ENCODE data around the gene MTRFR. TPM values are rescaled to one million over a fixed set of nuclear protein-coding genes. Genes with fewer than 3 reads are reported as not detected.

MTRFR gene
- total RNA-seq, 6 donors from 2014 or later, result 9.4 to 27.4 (median 13.6) TPM

DNA sequence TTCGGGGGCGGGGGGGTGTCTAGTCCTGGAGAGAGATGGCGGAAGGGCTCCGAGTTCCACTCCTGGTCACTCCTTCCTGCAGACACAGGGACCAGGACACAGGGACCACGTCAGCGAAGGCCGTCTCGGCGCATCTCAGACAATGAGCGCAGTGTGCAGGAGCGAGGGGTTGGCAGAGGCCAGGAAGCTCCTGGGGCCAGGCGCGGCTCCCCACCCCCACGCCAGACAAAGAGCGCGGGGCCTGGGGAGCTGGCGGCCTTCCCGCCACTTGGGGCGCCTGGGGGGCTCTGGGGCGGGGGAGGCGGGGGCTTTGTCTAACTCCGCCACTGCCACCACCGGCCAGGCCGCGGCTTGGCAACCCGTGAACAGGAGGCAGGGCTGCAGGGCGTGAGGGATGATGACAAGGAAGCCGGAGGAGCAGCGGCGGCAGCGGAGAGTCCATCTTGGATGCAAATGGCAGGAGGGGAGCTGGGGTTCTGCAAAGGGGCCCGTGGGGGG lies 36.2 kb downstream of the MTRFR start:
- Histone ChIP-seq H3K36me3 (peaks cover 0 to 23% (median 14%) of the 10 kb centered on the region in 4 donors), H3K27me3 (no peaks in the 10 kb centered on the region), H3K9me3 (no peaks in the 10 kb centered on the region), H3K4me3 (peak overlapping the region; percentile 58 to 94 (median 90)), H3K4me1 (peaks cover 33 to 42% (median 36%) of the 10 kb centered on the region in 4 donors), H3K27ac (peak overlapping the region; percentile 66 to 91 (median 86))
- TF ChIP-seq POLR2AphosphoS5 (IDR thresholded peaks at IDR 0.05), result peak; percentile 30 to 36
- no peak for TF ChIP-seq EP300 (IDR thresholded peaks at IDR 0.05)
- peak in 2 of 6 experiments; percentile 18 to 20 for TF ChIP-seq CTCF (IDR thresholded peaks at IDR 0.05)
- no peak for TF ChIP-seq POLR2A (IDR thresholded peaks at IDR 0.05)
- 0 to 6% methylated on average over 7 to 30 of the region's 32 CpGs for WGBS, 2 donors
- DNase-seq (peak; percentile 58 to 90), ATAC-seq (ENCODE audit: low FRiP score in 2 of 2) (peak; percentile 49 to 65)

DNA sequence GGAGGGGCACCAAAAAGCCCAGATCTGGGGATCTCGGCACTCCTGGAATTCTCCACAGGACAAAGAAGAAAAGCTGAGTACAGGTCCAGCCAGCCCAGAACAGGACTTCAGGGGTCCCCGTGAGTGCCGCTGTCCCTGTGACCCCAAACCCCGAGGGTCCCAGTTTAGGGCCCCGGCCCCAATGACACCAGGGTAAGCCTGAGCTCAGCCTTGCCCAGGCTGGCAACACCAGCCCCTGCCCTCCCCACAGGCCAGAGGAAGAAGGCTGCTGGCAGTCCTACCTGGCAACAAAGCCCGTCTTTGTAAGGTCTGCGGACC lies 36.6 kb downstream of the MTRFR start:
- ATAC-seq (ENCODE audit: low FRiP score in 2 of 2) (no peak), DNase-seq (no peak)
- Histone ChIP-seq H3K27ac (peak overlapping the region; percentile 66 to 91 (median 86)), H3K4me1 (peaks cover 33 to 42% (median 36%) of the 10 kb centered on the region in 4 donors), H3K36me3 (peaks cover 0 to 19% (median 10%) of the 10 kb centered on the region in 4 donors), H3K4me3 (peak overlapping the region; percentile 58 to 94 (median 90)), H3K9me3 (no peaks in the 10 kb centered on the region), H3K27me3 (no peaks in the 10 kb centered on the region)
- 4% methylated on average over 3 to 7 of the region's 7 CpGs for WGBS, 2 donors
- TF ChIP-seq POLR2A (IDR thresholded peaks at IDR 0.05) (no peak), POLR2AphosphoS5 (IDR thresholded peaks at IDR 0.05) (no peak), CTCF (IDR thresholded peaks at IDR 0.05) (no peak), EP300 (IDR thresholded peaks at IDR 0.05) (no peak)

GRCh38 chr12:123270214-123271000 lies 37.2 kb downstream of the MTRFR start:
- DNase-seq, result peak; percentile 29 to 89
- TF ChIP-seq POLR2A (IDR thresholded peaks at IDR 0.05), result no peak
- Histone ChIP-seq H3K27ac (peak overlapping the region; percentile 66 to 91 (median 86)), H3K36me3 (peaks cover 0 to 15% (median 7%) of the 10 kb centered on the region in 4 donors), H3K4me3 (peak overlapping the region; percentile 58 to 94 (median 90)), H3K9me3 (no peaks in the 10 kb centered on the region), H3K27me3 (no peaks in the 10 kb centered on the region), H3K4me1 (peaks cover 33 to 42% (median 36%) of the 10 kb centered on the region in 4 donors)
- 0 to 1% methylated on average over 7 to 24 of the region's 51 CpGs for WGBS, 2 donors
- peak in 1 of 2 donors; percentile 18 for ATAC-seq (ENCODE audit: low FRiP score in 2 of 2)

DNA sequence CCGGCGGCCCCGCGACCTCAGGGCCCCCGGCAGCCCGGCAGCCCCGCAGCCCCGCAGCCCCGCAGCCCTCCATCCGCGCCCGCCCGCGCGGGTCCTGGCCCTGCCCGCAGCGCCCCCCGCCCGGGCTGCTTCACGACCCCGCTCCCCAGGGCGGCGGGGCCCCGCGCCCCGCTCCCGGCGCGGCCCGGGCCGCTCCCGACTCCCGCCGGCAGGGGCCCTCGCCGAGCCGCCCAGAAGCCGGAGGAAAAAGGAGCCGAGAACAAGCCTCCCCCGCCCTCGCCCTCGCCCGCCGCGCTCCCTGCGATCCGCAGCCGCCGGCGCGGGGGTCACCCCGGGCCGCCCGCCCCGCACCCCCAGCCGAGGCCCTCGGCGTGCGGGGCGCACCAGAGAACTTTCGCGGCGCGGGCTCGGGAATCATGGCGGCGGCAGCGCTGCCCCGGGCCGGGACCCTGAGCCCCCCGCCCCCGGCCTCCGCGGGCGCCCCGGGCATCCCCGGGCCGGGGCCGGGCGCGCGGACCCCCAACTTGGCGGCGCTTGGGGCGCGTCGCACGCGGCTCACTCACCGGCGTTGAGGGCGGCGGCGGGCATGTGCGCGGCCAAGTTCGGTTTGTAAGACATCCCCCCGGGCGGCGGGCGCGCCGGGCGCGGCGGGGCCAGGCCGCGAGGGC lies 37.9 kb downstream of the MTRFR start:
- TF ChIP-seq POLR2AphosphoS5 (IDR thresholded peaks at IDR 0.05) (no peak), CTCF (IDR thresholded peaks at IDR 0.05) (peak; percentile 82 to 89 (median 86)), EP300 (IDR thresholded peaks at IDR 0.05) (no peak)
- WGBS, 2 donors, result 0% methylated on average over 9 of the region's 108 CpGs; no CpG with 5 or more reads in 1 of the 2 donors
- ATAC-seq (ENCODE audit: low FRiP score in 2 of 2), result peak; percentile 65 to 81
- Histone ChIP-seq H3K36me3 (peaks cover 0 to 9% (median 4%) of the 10 kb centered on the region in 4 donors), H3K4me3 (peak overlapping the region; percentile 58 to 94 (median 90)), H3K27ac (peak overlapping the region; percentile 66 to 91 (median 86)), H3K4me1 (peaks cover 33 to 42% (median 36%) of the 10 kb centered on the region in 4 donors), H3K27me3 (no peaks in the 10 kb centered on the region), H3K9me3 (no peaks in the 10 kb centered on the region)
- DNase-seq, result peak; percentile 74 to 96

GRCh38 chr12:123273166-123273565 lies 39.9 kb downstream of the MTRFR start:
- no peak for DNase-seq
- no peak for ATAC-seq (ENCODE audit: low FRiP score in 2 of 2)
- no peaks in the 10 kb centered on the region for H3K9me3 ChIP-seq
- H3K36me3 ChIP-seq, result no peaks in the 10 kb centered on the region
- H3K27me3 ChIP-seq, result no peaks in the 10 kb centered on the region
- 89 to 91% methylated on average over 15 of the region's 15 CpGs for WGBS, 2 donors
- no peak overlapping the region for H3K4me3 ChIP-seq
- H3K4me1 ChIP-seq, result peaks cover 28 to 36% (median 34%) of the 10 kb centered on the region in 4 donors
- H3K27ac ChIP-seq, result no peak overlapping the region
- TF ChIP-seq POLR2A (IDR thresholded peaks at IDR 0.05) (no peak), POLR2AphosphoS5 (IDR thresholded peaks at IDR 0.05) (no peak), EP300 (IDR thresholded peaks at IDR 0.05) (no peak), CTCF (IDR thresholded peaks at IDR 0.05) (no peak)

Measured in upper lobe of left lung (tissue), 6 donors.